Heart right ventricle (tissue), 16 donors: Measurements from ENCODE around the gene CDK9. TPM values are rescaled to one million over a fixed set of nuclear protein-coding genes. Genes with fewer than 3 reads are reported as not detected.

Source experiments
- ATAC-seq, 8 donors: fragments of 200-7000 bp; cut with Tn5 transposase; one replicate each; pipeline ENCODE4 v1.9.1; 2020; ENCODE audit warnings: mild to moderate bottlenecking in 8 of 8, moderate library complexity in 8 of 8, moderate number of reproducible peaks in 1 of 8
- DNase-seq, 2 donors: peaks; one replicate each; pipeline ENCODE4 v3.0.0-alpha.2; 2020
- H3K27ac ChIP-seq, 10 donors: fragments of 200-600 bp; sonication (generic) in 2 of 10; one replicate each; pipeline versions ENCODE4 v1.5.0 to v1.8.0; 2020 to 2022; ENCODE audit warnings: mild to moderate bottlenecking in 3 of 10
- H3K27me3 ChIP-seq, 7 donors: fragments of 200-600 bp; one replicate each; pipeline ENCODE4 v1.8.0; 2021 to 2022; ENCODE audit warnings: mild to moderate bottlenecking in 2 of 7
- H3K36me3 ChIP-seq, 9 donors: fragments of 200-600 bp; sonication (generic) in 1 of 9; one replicate each; pipeline versions ENCODE4 v1.5.0 to v1.8.0; 2020 to 2022; ENCODE audit warnings: mild to moderate bottlenecking in 2 of 9
- H3K4me1 ChIP-seq, 9 donors: fragments of 200-600 bp; sonication (generic) in 1 of 9; one replicate each; pipeline versions ENCODE4 v1.5.0 to v1.8.0; 2020 to 2022; ENCODE audit warnings: mild to moderate bottlenecking in 4 of 9
- H3K4me3 ChIP-seq, 10 donors: fragments of 200-600 bp; sonication (generic) in 2 of 10; one replicate each; pipeline versions ENCODE4 v1.5.0 to v1.8.0; 2020 to 2022; ENCODE audit warnings: mild to moderate bottlenecking in 7 of 10, moderate library complexity in 2 of 10
- H3K9me3 ChIP-seq, 11 donors: fragments of 200-600 bp in 10 of 11; sonication (generic) in 2 of 11; one replicate each; pipeline versions ENCODE4 v1.5.0 to v1.8.0; 2013 to 2022; ENCODE audit warnings: mild to moderate bottlenecking in 2 of 11, control low read depth in 1 of 11, moderate library complexity in 1 of 11
- WGBS, 2 donors: extraction: QIAGEN DNeasy Blood & Tissue Kit; methylation state at CpG; one replicate each; pipeline ENCODE4 v1.1.7; 2013; ENCODE audit warnings: inconsistent platforms in 1 of 2; 5-methylcytosine and 5-hydroxymethylcytosine counted together
- intact Hi-C, 10 donors: fragments of 100-400 bp; cut with DNase I; formaldehyde crosslinking; loops; one replicate each; pipeline versions ENCODE4 v1.11.1 to v1.14.2; 2022
- polyA plus RNA-seq, 2 donors: library from polyadenylated mRNA; stranded (reverse); fragments of 200-250 nt; gene quantifications; one replicate each; pipeline ENCODE4 v1.2.3, GENCODE V29; 2013
- total RNA-seq, 10 donors: library from RNA; stranded (reverse); fragmentation: NEBNext Ultra II Directional in 3 of 10; extraction: Animal tissue kit (Norgen Biotek cat#: 25700) in 3 of 10; gene quantifications; one replicate each; pipeline versions ENCODE4 v1.2.1 to v1.2.4, GENCODE V29; 2021 to 2023
- TF ChIP-seq, protein P1 (sequence below), 9 donors: fragments of 200-600 bp; sonication (generic) in 2 of 9; IDR thresholded peaks; one replicate each; pipeline versions ENCODE4 v1.5.0 to v1.8.0; 2021 to 2022; ENCODE audit warnings: antibody characterized with exemption in 9 of 9, mild to moderate bottlenecking in 5 of 9, moderate library complexity in 1 of 9
- donor health status: Arrhythmogenic right ventricular cardiomyopathy.
- donor health status: ischemic (EF 13 %, LVEDD 7.1; RV severe dilation, severe dysfunction).
- donor health status: healthy with polysubstance abuse.
- donor health status: DM: no; HTN: yes; CAD: no.
- donor health status: DM: no; HTN: no; CAD: no.
- donor health status: ischemic (EF 25% LVEDD 6.9; RV normal size, moderate dysfunction).
- donor health status: ischemic (EF 25% LVEDD 5.7; RV mildly dilated, moderate dysfunction).
- donor health status: healthy.
- donor health status: DM: yes; HTN: yes; CAD: no.
- donor health status: Ischemic cardiomyopathy.
- donor health status: ischemic (EF 35%, LVEDD 5.7; RV mildly dilated, moderate dysfunction).
- donor health status: nonischemic (EF 11% LVEDD 7.7; RV severe dilation, severe dysfunction).
- donor health status: DM: yes; HTN: yes; CAD: no.
- donor health status: PGD.
- donor health status: ischemic (EF 29% LVEDD 5.4; RV normal size, mild dysfunction).
- donor health status: nonischemic (EF 23%, LVEDD 6.1; RV moderate dilation, normal function).

Gene CDK9
- total and polyA plus RNA-seq, 12 donors, result 30.9 to 59.0 (median 44.1) TPM

- Histone ChIP-seq H3K4me3 (no peak overlapping the region), H3K4me1 (peaks cover 19 to 69% (median 46%) of the 10 kb centered on the region in 9 donors), H3K36me3 (peaks cover 0 to 69% (median 35%) of the 10 kb centered on the region in 9 donors), H3K27ac (peak overlapping the region in 3 of 10 donors; percentile 8 to 74 (median 52)), H3K27me3 (no peaks in the 10 kb centered on the region), H3K9me3 (no peaks in the 10 kb centered on the region)
- no peak for ATAC-seq
- intact Hi-C loops, result loop anchor here in 1 of 10 donors (5.0 kb wide), 1 partner anchor 120 kb away; no protein-coding TSS in a partner anchor
- no peak for DNase-seq
- TF ChIP-seq, protein P1, sequence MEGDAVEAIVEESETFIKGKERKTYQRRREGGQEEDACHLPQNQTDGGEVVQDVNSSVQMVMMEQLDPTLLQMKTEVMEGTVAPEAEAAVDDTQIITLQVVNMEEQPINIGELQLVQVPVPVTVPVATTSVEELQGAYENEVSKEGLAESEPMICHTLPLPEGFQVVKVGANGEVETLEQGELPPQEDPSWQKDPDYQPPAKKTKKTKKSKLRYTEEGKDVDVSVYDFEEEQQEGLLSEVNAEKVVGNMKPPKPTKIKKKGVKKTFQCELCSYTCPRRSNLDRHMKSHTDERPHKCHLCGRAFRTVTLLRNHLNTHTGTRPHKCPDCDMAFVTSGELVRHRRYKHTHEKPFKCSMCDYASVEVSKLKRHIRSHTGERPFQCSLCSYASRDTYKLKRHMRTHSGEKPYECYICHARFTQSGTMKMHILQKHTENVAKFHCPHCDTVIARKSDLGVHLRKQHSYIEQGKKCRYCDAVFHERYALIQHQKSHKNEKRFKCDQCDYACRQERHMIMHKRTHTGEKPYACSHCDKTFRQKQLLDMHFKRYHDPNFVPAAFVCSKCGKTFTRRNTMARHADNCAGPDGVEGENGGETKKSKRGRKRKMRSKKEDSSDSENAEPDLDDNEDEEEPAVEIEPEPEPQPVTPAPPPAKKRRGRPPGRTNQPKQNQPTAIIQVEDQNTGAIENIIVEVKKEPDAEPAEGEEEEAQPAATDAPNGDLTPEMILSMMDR (IDR thresholded peaks at IDR 0.05), result no peak
- WGBS, 2 donors, result 79 to 83% methylated on average over 7 of the region's 7 CpGs
These were observed 6.7 kb downstream of the CDK9 start for GRCh38 chr9:127792417-127793031.

- peak overlapping the region in 6 of 10 donors; percentile 4 to 74 (median 32) for H3K27ac ChIP-seq
- H3K9me3 ChIP-seq, result no peaks in the 10 kb centered on the region
- TF ChIP-seq, protein P1 (IDR thresholded peaks at IDR 0.05), result no peak
- DNase-seq, result no peak
- 52 to 56% methylated on average over 8 of the region's 8 CpGs for WGBS, 2 donors
- no peak overlapping the region for H3K4me3 ChIP-seq
- no peaks in the 10 kb centered on the region for H3K27me3 ChIP-seq
- intact Hi-C loops, result loop anchor here in 1 of 10 donors (5.0 kb wide), 1 partner anchor 119 kb away; no protein-coding TSS in a partner anchor
- peak in 6 of 8 donors; percentile 1 to 73 (median 38) for ATAC-seq
- peaks cover 0 to 62% (median 28%) of the 10 kb centered on the region in 9 donors for H3K36me3 ChIP-seq
- peaks cover 19 to 62% (median 39%) of the 10 kb centered on the region in 9 donors for H3K4me1 ChIP-seq
These were observed 7.4 kb downstream of the CDK9 start for GRCh38 chr9:127793093-127793708.

GRCh38 chr9:127794001-127794791 lies 8.4 kb downstream of the CDK9 start:
- intact Hi-C loops, result loop anchor here in 1 of 10 donors (5.0 kb wide), 1 partner anchor 118 kb away; no protein-coding TSS in a partner anchor
- H3K27ac ChIP-seq, result peak overlapping the region in 5 of 10 donors; percentile 8 to 74 (median 33)
- TF ChIP-seq, protein P1 (IDR thresholded peaks at IDR 0.05), result no peak
- peaks cover 18 to 52% (median 36%) of the 10 kb centered on the region in 9 donors for H3K4me1 ChIP-seq
- WGBS, 2 donors, result 84% methylated on average over 14 of the region's 14 CpGs
- H3K9me3 ChIP-seq, result no peaks in the 10 kb centered on the region
- H3K27me3 ChIP-seq, result no peaks in the 10 kb centered on the region
- no peak for DNase-seq
- no peak overlapping the region for H3K4me3 ChIP-seq
- H3K36me3 ChIP-seq, result peaks cover 0 to 52% (median 19%) of the 10 kb centered on the region in 9 donors
- ATAC-seq, result peak in 1 of 8 donors; percentile 5
